ENCODE measurements around the gene PAIP1. TPM values are rescaled to one million over a fixed set of nuclear protein-coding genes. Genes with fewer than 3 reads are reported as not detected.
A peak's percentile ranks its signal among the peaks of the same experiment; 100 is the strongest.

The PAIP1 gene
- total and polyA plus RNA-seq, 5 donors, result 68.4 to 108 (median 99.7) TPM

DNA sequence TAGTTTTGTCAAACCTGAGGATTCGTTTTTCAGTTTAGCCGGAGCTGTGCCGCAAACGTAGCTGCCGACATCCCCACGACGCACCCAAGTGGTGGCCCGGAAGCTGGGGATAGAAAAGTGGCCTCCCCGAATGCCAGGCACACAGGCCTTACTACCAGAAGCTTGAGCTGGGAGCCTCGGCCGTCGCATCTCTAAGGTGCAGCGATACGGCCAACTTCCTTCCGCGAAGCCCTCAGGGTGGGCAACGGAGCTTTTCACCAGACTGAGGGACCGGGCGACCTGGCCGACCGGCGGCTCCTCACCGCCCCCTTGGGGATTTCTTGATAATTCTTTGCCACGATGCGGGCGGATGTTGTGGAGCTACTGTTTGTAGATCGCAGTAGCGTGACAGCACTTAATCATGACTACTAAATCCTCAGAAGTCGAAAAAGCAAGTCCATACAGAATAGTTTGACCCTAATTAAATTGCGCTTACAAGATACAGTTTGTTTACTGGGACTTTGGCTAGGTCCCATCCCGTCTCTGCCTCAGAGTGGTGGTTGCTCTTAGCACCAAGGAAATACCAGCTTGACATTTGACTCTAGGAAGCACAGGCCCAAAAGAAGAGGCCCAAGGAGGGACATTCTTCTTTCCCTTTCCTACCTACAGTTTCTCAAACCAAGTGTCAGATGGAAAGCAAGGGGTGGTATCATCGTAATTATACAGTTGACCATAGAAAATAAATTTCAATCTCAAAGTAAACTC is 72.6 kb downstream of the PAIP1 start:
- Histone ChIP-seq H3K27me3 (ENCODE audit: control insufficient read depth, insufficient read depth) (no peaks in the 10 kb centered on the region), H3K4me3 (ENCODE audit: low read length) (peak overlapping the region; percentile 74), H3K27ac (ENCODE audit: low read length) (peak overlapping the region; percentile 99), H3K4me1 (ENCODE audit: control insufficient read depth, insufficient read depth, low read length) (no peaks in the 10 kb centered on the region), H3K9me3 (ENCODE audit: control insufficient read depth, low read length) (no peaks in the 10 kb centered on the region)
- DNase-seq (peak; percentile 79 to 91 (median 89)), ATAC-seq (peak; percentile 84 to 85)
- intact Hi-C loops (cut with DNase I), result no loop called here
- WGBS, result 3% methylated on average over 32 of the region's 32 CpGs

DNA sequence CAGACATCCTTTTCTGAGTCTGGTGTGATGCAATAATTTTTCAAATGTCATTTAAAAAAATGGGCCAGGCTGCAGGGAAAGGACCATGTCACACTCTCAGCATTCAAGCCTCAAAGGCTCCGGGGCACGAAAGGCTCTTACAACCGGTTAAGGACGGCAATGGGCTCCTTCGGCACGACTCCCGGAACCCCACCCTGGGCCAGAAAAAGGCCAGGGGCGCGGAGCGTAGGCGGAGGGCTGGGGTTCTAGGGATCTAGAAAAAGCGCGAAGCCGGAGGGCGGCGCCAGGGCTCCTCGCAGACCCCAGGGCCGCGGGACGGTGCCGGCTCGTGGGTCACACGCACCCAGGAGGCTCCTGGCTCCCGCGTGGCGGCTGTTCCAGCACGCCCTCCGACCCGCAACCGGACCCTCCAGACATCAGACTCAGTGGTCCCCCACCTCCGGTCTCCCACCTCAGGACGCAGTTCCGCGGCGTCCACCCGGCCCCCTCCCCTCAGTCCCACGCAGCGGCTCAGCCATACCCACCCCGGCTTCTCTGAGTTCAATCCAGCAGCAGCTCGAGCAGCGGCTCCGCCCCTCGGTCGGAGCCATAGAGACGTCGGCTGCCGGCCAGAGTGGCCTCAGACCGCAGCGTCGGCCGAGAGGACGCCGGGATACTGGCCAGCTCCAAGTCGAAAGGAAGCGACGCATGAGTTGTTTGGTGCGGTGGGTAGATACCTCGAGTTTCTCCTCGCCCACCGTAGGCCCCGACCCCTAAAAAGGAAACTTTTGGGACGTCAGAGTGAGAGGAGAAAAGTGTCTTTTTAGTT is 73.4 kb downstream of the PAIP1 start, which contains the start of gene TMEM267:
Gene TMEM267 (minus strand): TSS at position 568 of the 808 bp plus-strand sequence. CDS start 29,896 bp downstream, outside the sequence.
- Histone ChIP-seq H3K27ac (ENCODE audit: low read length) (peak within 1 kb of the TSS; percentile 99), H3K4me3 (ENCODE audit: low read length) (peak within 1 kb of the TSS; percentile 74), H3K9me3 (ENCODE audit: control insufficient read depth, low read length) (no peaks in the 10 kb centered on the region), H3K4me1 (ENCODE audit: control insufficient read depth, insufficient read depth, low read length) (no peaks in the 10 kb centered on the region), H3K27me3 (ENCODE audit: control insufficient read depth, insufficient read depth) (no peaks in the 10 kb centered on the region)
- under 1% methylated on average over 62 of the region's 62 CpGs for WGBS
- ATAC-seq (peak; percentile 99), DNase-seq (peak; percentile 94 to 98 (median 97))
- intact Hi-C loops (cut with DNase I), result no loop called here

DNA sequence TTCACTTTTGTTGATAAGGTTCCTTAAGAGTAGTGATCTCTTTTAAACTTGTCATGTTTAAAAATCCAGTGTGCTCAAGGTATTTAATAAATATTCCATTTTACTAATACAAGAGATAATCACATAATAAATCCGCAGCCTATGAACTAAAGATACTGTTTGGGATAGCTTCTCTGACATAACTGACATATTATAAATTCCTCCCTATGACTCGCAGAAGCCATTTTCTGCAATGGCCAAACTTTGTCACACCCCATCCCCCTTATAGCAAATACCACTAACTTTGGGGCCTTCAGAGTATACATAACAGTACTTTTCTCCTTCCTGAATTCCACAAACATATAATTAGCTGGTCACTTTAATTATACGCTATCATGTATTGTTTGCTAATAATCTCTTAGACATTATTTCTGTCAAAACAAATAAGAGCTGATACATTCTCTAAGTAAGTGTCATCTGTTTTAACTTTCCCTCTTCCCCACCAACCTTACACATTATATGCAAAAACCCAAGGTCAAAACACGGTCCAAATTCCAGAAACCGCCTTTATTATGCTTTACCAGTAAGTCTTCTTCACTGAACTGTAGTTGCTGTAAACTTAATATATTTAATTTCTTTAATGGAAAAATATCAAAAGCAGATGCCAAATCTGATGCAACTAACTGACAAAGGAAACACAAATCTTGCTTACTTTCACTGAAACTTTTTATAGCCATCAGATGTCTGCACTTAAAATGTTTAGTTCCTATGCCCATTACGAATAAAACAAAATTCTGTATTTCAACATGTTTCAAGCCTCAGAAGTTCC is 74.2 kb downstream of the PAIP1 start:
- WGBS, result 32% methylated on average over 6 of the region's 6 CpGs
- no peak overlapping the region for H3K27ac ChIP-seq (ENCODE audit: low read length)
- H3K9me3 ChIP-seq (ENCODE audit: control insufficient read depth, low read length), result no peaks in the 10 kb centered on the region

More for the DNA sequence above, 74.2 kb downstream of the PAIP1 start:
- Histone ChIP-seq H3K4me1 (ENCODE audit: control insufficient read depth, insufficient read depth, low read length) (no peaks in the 10 kb centered on the region), H3K27me3 (ENCODE audit: control insufficient read depth, insufficient read depth) (no peaks in the 10 kb centered on the region), H3K4me3 (ENCODE audit: low read length) (peak overlapping the region; percentile 74)
- ATAC-seq (no peak), DNase-seq (no peak)
- intact Hi-C loops (cut with DNase I), result no loop called here

Other genes with a start within 250 kb of the PAIP1 start
- gene HMGCS1, start 243.7 kb downstream of the PAIP1 start, total RNA-seq, result 10 to 100 TPM; 18.2 to 36.1 (median 26.5) TPM
- 14.6 TPM for gene HMGCS1, start 243.7 kb downstream of the PAIP1 start, polyA plus RNA-seq
- gene CCL28, start 144.7 kb downstream of the PAIP1 start, total RNA-seq, result 1 to 10 TPM in 3 of 4 donors, under 1 TPM in 1; 0.58 to 2.2 (median 1.7) TPM
- gene CCL28, start 144.7 kb downstream of the PAIP1 start, polyA plus RNA-seq, result 1.4 TPM
- 10 to 100 TPM in 1 of 4 donors, 1 to 10 TPM in 3; 6.5 to 12.4 (median 8.1) TPM for gene TMEM267, start 73.2 kb downstream of the PAIP1 start, total RNA-seq
- gene TMEM267, start 73.2 kb downstream of the PAIP1 start, polyA plus RNA-seq, result 5.3 TPM
- gene C5orf34, start 41.9 kb downstream of the PAIP1 start, total RNA-seq, result 1 to 10 TPM in 1 of 4 donors, under 1 TPM in 3; 0.40 to 1.5 (median 0.52) TPM
- 0.41 TPM for gene C5orf34, start 41.9 kb downstream of the PAIP1 start, polyA plus RNA-seq
- 100 to 1,000 TPM; 371 to 421 (median 408) TPM for gene NNT, start 46.1 kb upstream of the PAIP1 start, total RNA-seq
- 174 TPM for gene NNT, start 46.1 kb upstream of the PAIP1 start, polyA plus RNA-seq

Data from right cardiac atrium (tissue), 5 donors.